Fibroblast of villous mesenchyme (primary cell): ENCODE measurements around the gene SLC43A1. TPM values are rescaled to one million over a fixed set of nuclear protein-coding genes. Genes with fewer than 3 reads are reported as not detected.

Experiments used
- DNase-seq: peaks from one replicate; pipeline ENCODE4 v3.0.0-alpha.2; 2010; ENCODE audit warnings: low read depth
- H3K4me3 ChIP-seq: 2 replicates; pipeline ENCODE4 v1.5.1; 2011; ENCODE audit warnings: low read depth, mild to moderate bottlenecking, low read length
- CTCF ChIP-seq: IDR thresholded peaks from 2 replicates; pipeline ENCODE4 v1.5.1; 2012; ENCODE audit warnings: low read depth, mild to moderate bottlenecking, low read length; ENCODE audit not compliant: insufficient read depth
- total RNA-seq: library from RNA; depleted of rRNA; stranded (reverse); fragments of >200 nt; gene quantifications from 2 replicates; pipeline ENCODE4 v1.2.3, GENCODE V29; 2012

Gene SLC43A1
- total RNA-seq, 1 donor, result 6.0 TPM

- H3K4me3 ChIP-seq, result no peak overlapping the region
Observed at GRCh38 chr11:57483562-57483918, 32.0 kb downstream of the SLC43A1 start.

GRCh38 chr11:57482782-57483561, 32.5 kb downstream of the SLC43A1 start:
- TF ChIP-seq CTCF, result peak; percentile 75
- DNase-seq, result peak; percentile 22
- H3K4me3 ChIP-seq, result peak overlapping the region; percentile 44

More at GRCh38 chr11:57483562-57483918, 32.0 kb downstream of the SLC43A1 start:
- no peak for TF ChIP-seq CTCF
- no peak for DNase-seq

GRCh38 chr11:57481915-57482781, 33.4 kb downstream of the SLC43A1 start:
- no peak for DNase-seq
- peak overlapping the region; percentile 44 for H3K4me3 ChIP-seq

GRCh38 chr11:57481315-57481714, 34.2 kb downstream of the SLC43A1 start:
- no peak for TF ChIP-seq CTCF

More at GRCh38 chr11:57481915-57482781, 33.4 kb downstream of the SLC43A1 start:
- TF ChIP-seq CTCF, result no peak

GRCh38 chr11:57480409-57481137, 34.9 kb downstream of the SLC43A1 start:
- DNase-seq, result peak; percentile 51
- no peak overlapping the region for H3K4me3 ChIP-seq
- peak; percentile 79 for TF ChIP-seq CTCF

More at GRCh38 chr11:57481315-57481714, 34.2 kb downstream of the SLC43A1 start:
- H3K4me3 ChIP-seq, result no peak overlapping the region
- no peak for DNase-seq

- TF ChIP-seq CTCF, result no peak
- DNase-seq, result no peak
- no peak overlapping the region for H3K4me3 ChIP-seq
Observed at GRCh38 chr11:57479911-57480310, 35.6 kb downstream of the SLC43A1 start.
